Muscle of leg (tissue), 11 donors: Measurements from ENCODE around the gene KIF3A. TPM values are rescaled to one million over a fixed set of nuclear protein-coding genes. Genes with fewer than 3 reads are reported as not detected.
A peak's percentile ranks its signal among the peaks of the same experiment; 100 is the strongest.

Source experiments
- DNase-seq: peaks from one replicate; pipeline ENCODE4 v3.0.0; 2013
- H3K27ac ChIP-seq: one replicate; pipeline ENCODE4 v1.5.1; 2013; ENCODE audit warnings: mild to moderate bottlenecking, low read length, control low read depth
- H3K27me3 ChIP-seq: one replicate; pipeline ENCODE4 v1.6.1; 2013; ENCODE audit warnings: low read length; ENCODE audit not compliant: control insufficient read depth, insufficient read depth
- H3K36me3 ChIP-seq: one replicate; pipeline ENCODE4 v1.6.1; 2013; ENCODE audit warnings: low read length; ENCODE audit not compliant: control insufficient read depth, insufficient read depth
- H3K4me1 ChIP-seq: one replicate; pipeline ENCODE4 v1.6.1; 2013; ENCODE audit warnings: low read length; ENCODE audit not compliant: control insufficient read depth, insufficient read depth
- H3K4me3 ChIP-seq: one replicate; pipeline ENCODE4 v1.5.1; 2013; ENCODE audit warnings: low read length, control low read depth
- H3K9me3 ChIP-seq: replicated peaks from 2 replicates; pipeline ENCODE4 v1.6.1; 2013; ENCODE audit warnings: low read depth, low read length; ENCODE audit not compliant: control insufficient read depth
- WGBS: methylation state at CpG from one replicate; pipeline ENCODE4 v1.1.5; 2013; ENCODE audit warnings: missing lambda C conversion rate; ENCODE audit not compliant: insufficient coverage; 5-methylcytosine and 5-hydroxymethylcytosine counted together
- polyA plus RNA-seq, 8 donors: library from polyadenylated mRNA; unstranded; fragments of 120-200 nt; gene quantifications; one replicate each; pipeline versions ENCODE4 v1.2.1 to v1.2.3, GENCODE V29; 2013; ENCODE audit warnings: inconsistent platforms in 1 of 8, low replicate concordance in 1 of 8; ENCODE audit not compliant: insufficient read length in 8 of 8, insufficient read depth in 1 of 8
- total RNA-seq: library from RNA; stranded (reverse); fragments of 120-200 nt; gene quantifications from one replicate; pipeline ENCODE4 v1.2.4, GENCODE V29; 2013

KIF3A gene
- total and polyA plus RNA-seq, 9 donors = 4.2 to 10.3 (median 6.6) TPM

GRCh38 chr5:132777209-132778069, 40.1 kb upstream of the KIF3A start, which contains the start of gene SEPTIN8:
TSS of gene SEPTIN8 (minus strand) at chr5:132777239. CDS start at chr5:132777137, 102 bp downstream.
- Histone ChIP-seq H3K36me3 (no peaks in the 10 kb centered on the region), H3K27me3 (peaks cover 15% of the 10 kb centered on the region), H3K4me3 (peak within 1 kb of the TSS; percentile 83), H3K4me1 (peaks cover 51% of the 10 kb centered on the region), H3K9me3 (no peaks in the 10 kb centered on the region), H3K27ac (peak within 1 kb of the TSS; percentile 78)
- DNase-seq = peak; percentile 85
- 2% methylated on average over 78 of the region's 82 CpGs for WGBS

- DNase-seq = no peak
- Histone ChIP-seq H3K27ac (no peak overlapping the region), H3K36me3 (no peaks in the 10 kb centered on the region), H3K4me1 (peaks cover 54% of the 10 kb centered on the region), H3K9me3 (no peaks in the 10 kb centered on the region), H3K4me3 (peak overlapping the region; percentile 83), H3K27me3 (peaks cover 11% of the 10 kb centered on the region)
- under 1% methylated on average over 40 of the region's 40 CpGs for WGBS
These were observed 39.5 kb upstream of the KIF3A start for GRCh38 chr5:132776938-132777208.

GRCh38 chr5:132776131-132776937, 39.0 kb upstream of the KIF3A start:
- Histone ChIP-seq H3K27me3 (peaks cover 10% of the 10 kb centered on the region), H3K36me3 (no peaks in the 10 kb centered on the region), H3K27ac (peak overlapping the region; percentile 78), H3K9me3 (no peaks in the 10 kb centered on the region), H3K4me3 (peak overlapping the region; percentile 83), H3K4me1 (peaks cover 59% of the 10 kb centered on the region)
- DNase-seq = peak; percentile 78
- 1% methylated on average over 39 of the region's 39 CpGs for WGBS

GRCh38 chr5:132775476-132775961, 38.2 kb upstream of the KIF3A start:
- DNase-seq = no peak
- Histone ChIP-seq H3K27ac (peak overlapping the region; percentile 51), H3K36me3 (no peaks in the 10 kb centered on the region), H3K4me3 (peak overlapping the region; percentile 1), H3K9me3 (no peaks in the 10 kb centered on the region), H3K27me3 (peaks cover 10% of the 10 kb centered on the region), H3K4me1 (peaks cover 67% of the 10 kb centered on the region)
- whole genome bisulfite sequencing = 30% methylated on average over 5 of the region's 7 CpGs

- 89% methylated on average over 5 of the region's 5 CpGs for WGBS
- Histone ChIP-seq H3K27me3 (peaks cover 8% of the 10 kb centered on the region), H3K4me1 (peaks cover 68% of the 10 kb centered on the region), H3K36me3 (no peaks in the 10 kb centered on the region), H3K4me3 (no peak overlapping the region), H3K9me3 (no peaks in the 10 kb centered on the region), H3K27ac (no peak overlapping the region)
- no peak for DNase-seq
These were observed 37.5 kb upstream of the KIF3A start for GRCh38 chr5:132774896-132775295.

GRCh38 chr5:132774406-132774805, 37.1 kb upstream of the KIF3A start:
- Histone ChIP-seq H3K27ac (no peak overlapping the region), H3K9me3 (no peaks in the 10 kb centered on the region), H3K4me1 (peaks cover 68% of the 10 kb centered on the region), H3K36me3 (no peaks in the 10 kb centered on the region), H3K4me3 (no peak overlapping the region), H3K27me3 (peaks cover 8% of the 10 kb centered on the region)
- no peak for DNase-seq
- WGBS = 64% methylated on average over 2 of the region's 3 CpGs

GRCh38 chr5:132773601-132774355, 36.4 kb upstream of the KIF3A start:
- no peak for DNase-seq
- Histone ChIP-seq H3K4me1 (peaks cover 68% of the 10 kb centered on the region), H3K9me3 (no peaks in the 10 kb centered on the region), H3K4me3 (no peak overlapping the region), H3K27ac (no peak overlapping the region), H3K27me3 (peaks cover 8% of the 10 kb centered on the region), H3K36me3 (no peaks in the 10 kb centered on the region)
- 84% methylated on average over 7 of the region's 12 CpGs for WGBS

GRCh38 chr5:132773114-132773513, 35.8 kb upstream of the KIF3A start:
- Histone ChIP-seq H3K4me1 (peaks cover 71% of the 10 kb centered on the region), H3K27me3 (peaks cover 5% of the 10 kb centered on the region), H3K27ac (no peak overlapping the region), H3K4me3 (no peak overlapping the region), H3K9me3 (no peaks in the 10 kb centered on the region), H3K36me3 (no peaks in the 10 kb centered on the region)
- 58% methylated on average over 5 of the region's 5 CpGs for WGBS
- peak; percentile 39 for DNase-seq

- no peaks in the 10 kb centered on the region for H3K9me3 ChIP-seq
- H3K27ac ChIP-seq = no peak overlapping the region
- peaks cover 2% of the 10 kb centered on the region for H3K27me3 ChIP-seq
- WGBS = 72% methylated on average over 6 of the region's 8 CpGs
- H3K36me3 ChIP-seq = no peaks in the 10 kb centered on the region
- DNase-seq = no peak
- no peak overlapping the region for H3K4me3 ChIP-seq
- H3K4me1 ChIP-seq = peaks cover 70% of the 10 kb centered on the region
These were observed 35.1 kb upstream of the KIF3A start for GRCh38 chr5:132772291-132773070.
